ENCODE data around the gene ATP5F1C.
"Not testable (repeated sequence)": the region's sequence is repeated elsewhere in the genome, so short reads cannot be mapped to it uniquely, and the experiment has no call there.

Gene ATP5F1C

GRCh38 chr10:7792541-7792940 is 4.6 kb downstream of the ATP5F1C start:
- no peak overlapping the region for H3K4me3 ChIP-seq (ENCODE audit: low read depth, low read length)

GRCh38 chr10:7794251-7795026 is 6.5 kb downstream of the ATP5F1C start:
- H3K4me3 ChIP-seq (ENCODE audit: low read depth, low read length) = no peak overlapping the region

GRCh38 chr10:7795605-7796004 is 7.6 kb downstream of the ATP5F1C start:
- no peak overlapping the region for H3K4me3 ChIP-seq (ENCODE audit: low read depth, low read length)

- no peak overlapping the region for H3K4me3 ChIP-seq (ENCODE audit: low read depth, low read length)
Measured at GRCh38 chr10:7797582-7797981, 9.6 kb downstream of the ATP5F1C start.

- no peak overlapping the region for H3K4me3 ChIP-seq (ENCODE audit: low read depth, low read length)
Measured at GRCh38 chr10:7802606-7803005, 14.6 kb downstream of the ATP5F1C start.

- no peak overlapping the region for H3K4me3 ChIP-seq (ENCODE audit: low read depth, low read length)
Measured at GRCh38 chr10:7804216-7804615, 16.2 kb downstream of the ATP5F1C start.

- no peak overlapping the region for H3K4me3 ChIP-seq (ENCODE audit: low read depth, low read length)
Measured at GRCh38 chr10:7804741-7805140, 16.8 kb downstream of the ATP5F1C start.

GRCh38 chr10:7808686-7809267 is 20.8 kb downstream of the ATP5F1C start:
- H3K4me3 ChIP-seq (ENCODE audit: low read depth, low read length) = no peak overlapping the region

GRCh38 chr10:7810443-7810842 is 22.5 kb downstream of the ATP5F1C start:
- H3K4me3 ChIP-seq (ENCODE audit: low read depth, low read length) = no peak overlapping the region

GRCh38 chr10:7811000-7811399 is 23.0 kb downstream of the ATP5F1C start:
- no peak overlapping the region for H3K4me3 ChIP-seq (ENCODE audit: low read depth, low read length)

GRCh38 chr10:7811743-7812142 is 23.8 kb downstream of the ATP5F1C start:
- not testable (repeated sequence) for H3K4me3 ChIP-seq (ENCODE audit: low read depth, low read length)

- no peak overlapping the region for H3K4me3 ChIP-seq (ENCODE audit: low read depth, low read length)
Measured at GRCh38 chr10:7813481-7813880, 25.5 kb downstream of the ATP5F1C start.

- peak overlapping the region; percentile 94 for H3K4me3 ChIP-seq (ENCODE audit: low read depth, low read length)
Measured at GRCh38 chr10:7817576-7817975, 29.6 kb downstream of the ATP5F1C start.

GRCh38 chr10:7817984-7818294 is 30.0 kb downstream of the ATP5F1C start:
- peak overlapping the region; percentile 94 for H3K4me3 ChIP-seq (ENCODE audit: low read depth, low read length)

GRCh38 chr10:7818295-7819120 is 30.5 kb downstream of the ATP5F1C start, which contains the start of gene TAF3:
Gene TAF3, plus strand, starts transcription at chr10:7818505. Its CDS starts 205 bp downstream, at chr10:7818710.
- peak within 1 kb of the TSS; percentile 94 for H3K4me3 ChIP-seq (ENCODE audit: low read depth, low read length)

- H3K4me3 ChIP-seq (ENCODE audit: low read depth, low read length) = peak overlapping the region; percentile 94
Measured at GRCh38 chr10:7819121-7819460, 31.1 kb downstream of the ATP5F1C start.

GRCh38 chr10:7824251-7824650 is 36.3 kb downstream of the ATP5F1C start:
- H3K4me3 ChIP-seq (ENCODE audit: low read depth, low read length) = no peak overlapping the region

GRCh38 chr10:7826971-7827370 is 39.0 kb downstream of the ATP5F1C start:
- H3K4me3 ChIP-seq (ENCODE audit: low read depth, low read length) = no peak overlapping the region

- no peak overlapping the region for H3K4me3 ChIP-seq (ENCODE audit: low read depth, low read length)
Measured at GRCh38 chr10:7829289-7829834, 41.4 kb downstream of the ATP5F1C start.

- H3K4me3 ChIP-seq (ENCODE audit: low read depth, low read length) = no peak overlapping the region
Measured at GRCh38 chr10:7832060-7832459, 44.1 kb downstream of the ATP5F1C start.

GRCh38 chr10:7833210-7833609 is 45.2 kb downstream of the ATP5F1C start:
- H3K4me3 ChIP-seq (ENCODE audit: low read depth, low read length) = no peak overlapping the region

- no peak overlapping the region for H3K4me3 ChIP-seq (ENCODE audit: low read depth, low read length)
Measured at GRCh38 chr10:7834262-7834661, 46.3 kb downstream of the ATP5F1C start.

Data from iPS-11a (cell line).